HL-60 (cell line): ENCODE data around the gene MRGPRX2.

Source experiments
- DNase-seq, 2 experiments: peaks; one replicate each; pipeline ENCODE4 v3.0.0-alpha.2; 2010 to 2020; ENCODE audit warnings: low read depth in 1 of 2, low spot score in 1 of 2
- H3K27ac ChIP-seq: fragments of 250-450 bp; sonication (Bioruptor Pico); replicated peaks from 2 replicates; pipeline ENCODE4 v1.5.1; 2020; ENCODE audit warnings: mild to moderate bottlenecking, moderate library complexity
- H3K27me3 ChIP-seq: fragments of 250-450 bp; sonication (Bioruptor Pico); 2 replicates; pipeline ENCODE4 v1.5.1; 2021; ENCODE audit warnings: mild to moderate bottlenecking, moderate library complexity; ENCODE audit not compliant: insufficient read depth, poor library complexity, severe bottlenecking
- H3K4me3 ChIP-seq: replicated peaks from 2 replicates; pipeline ENCODE4 v1.5.1; 2011; ENCODE audit warnings: mild to moderate bottlenecking, control low read depth, low read length; ENCODE audit not compliant: insufficient read depth
- CTCF ChIP-seq: IDR thresholded peaks from one replicate; pipeline ENCODE4 v1.5.1; 2011; ENCODE audit warnings: low read length, control low read depth, inconsistent platforms; ENCODE audit not compliant: insufficient read depth
- GABPA ChIP-seq: IDR thresholded peaks from 2 replicates; pipeline ENCODE4 v1.6.1; 2012; ENCODE audit warnings: low read depth
- POLR2AphosphoS5 ChIP-seq: IDR thresholded peaks from 2 replicates; pipeline ENCODE4 v1.6.1; 2012; ENCODE audit warnings: low read depth
- REST ChIP-seq: IDR thresholded peaks from 2 replicates; pipeline ENCODE4 v1.6.1; 2012; ENCODE audit warnings: low read depth; ENCODE audit not compliant: insufficient replicate concordance
- SPI1 ChIP-seq: IDR thresholded peaks from 2 replicates; pipeline ENCODE4 v1.6.1; 2012; ENCODE audit warnings: low read depth, mild to moderate bottlenecking, borderline replicate concordance

MRGPRX2 gene

GRCh38 chr11:19092342-19092741, 31.8 kb upstream of the MRGPRX2 start:
- no peak for TF ChIP-seq REST
- no peak for TF ChIP-seq GABPA
- TF ChIP-seq POLR2AphosphoS5, result no peak
- no peak for TF ChIP-seq SPI1
- no peak for TF ChIP-seq CTCF
- Histone ChIP-seq H3K27me3 (no peaks in the 10 kb centered on the region), H3K27ac (no peak overlapping the region), H3K4me3 (no peak overlapping the region)
- DNase-seq, result no peak

- no peaks in the 10 kb centered on the region for H3K27me3 ChIP-seq
- no peak overlapping the region for H3K27ac ChIP-seq
- TF ChIP-seq REST (no peak), POLR2AphosphoS5 (no peak), GABPA (no peak), SPI1 (no peak), CTCF (no peak)
- no peak overlapping the region for H3K4me3 ChIP-seq
- DNase-seq, result no peak
Observed at GRCh38 chr11:19091366-19091765, 30.8 kb upstream of the MRGPRX2 start.

- Histone ChIP-seq H3K27me3 (no peaks in the 10 kb centered on the region), H3K27ac (no peak overlapping the region), H3K4me3 (no peak overlapping the region)
- TF ChIP-seq SPI1, result no peak
- no peak for TF ChIP-seq CTCF
- TF ChIP-seq REST, result no peak
- no peak for TF ChIP-seq GABPA
- no peak for TF ChIP-seq POLR2AphosphoS5
- no peak for DNase-seq
Observed at GRCh38 chr11:19089421-19089820, 28.9 kb upstream of the MRGPRX2 start.
